Pancreas (tissue), 10 donors: Measurements from ENCODE around the gene GCA. TPM values are rescaled to one million over a fixed set of nuclear protein-coding genes. Genes with fewer than 3 reads are reported as not detected.

Experiments
- ATAC-seq, 4 donors: fragments of 200-7000 bp; cut with Tn5 transposase; one replicate each; pipeline versions ENCODE4 v1.8.0 to v1.9.1; 2020; ENCODE audit warnings: mild to moderate bottlenecking in 4 of 4, moderate library complexity in 4 of 4
- DNase-seq, 6 donors: peaks; one replicate each; pipeline ENCODE4 v3.0.0-alpha.2; 2020
- FAIRE-seq: peaks from 2 replicates; lab custom pipeline; 2012; peaks lifted over from hg19 to GRCh38; lab: Jason Lieb, UNC
- H3K27ac ChIP-seq, 4 donors: fragments of 200-600 bp; sonication (generic); 1 replicate in 3 of 4; 2 replicates in 1 of 4; pipeline versions ENCODE4 v1.5.0 to v1.8.0; 2020
- H3K27me3 ChIP-seq, 4 donors: fragments of 200-600 bp; one replicate each; pipeline ENCODE4 v1.8.0; 2021
- H3K36me3 ChIP-seq, 3 donors: fragments of 200-600 bp; sonication (generic) in 1 of 3; one replicate each; pipeline versions ENCODE4 v1.5.0 to v1.8.0; 2020 to 2021
- H3K4me1 ChIP-seq, 3 donors: fragments of 200-600 bp; one replicate each; pipeline ENCODE4 v1.8.0; 2021
- H3K4me3 ChIP-seq, 4 donors: fragments of 200-600 bp; sonication (generic) in 2 of 4; one replicate each; pipeline versions ENCODE4 v1.5.0 to v1.8.0; 2020 to 2021
- H3K9me3 ChIP-seq, 4 donors: fragments of 200-600 bp; one replicate each; pipeline ENCODE4 v1.8.0; 2021
- CTCF ChIP-seq, 4 donors: fragments of 200-600 bp; sonication (generic) in 3 of 4; IDR thresholded peaks; one replicate each; pipeline versions ENCODE4 v1.5.0 to v1.8.0; 2021; ENCODE audit warnings: antibody characterized with exemption in 4 of 4
- WGBS, 2 donors: extraction: QIAGEN DNeasy Blood & Tissue Kit; methylation state at CpG; one replicate each; pipeline ENCODE4 v1.1.7; 2013; 5-methylcytosine and 5-hydroxymethylcytosine counted together
- intact Hi-C, 3 donors: fragments of 100-400 bp; cut with DNase I; formaldehyde crosslinking; loops; one replicate each; pipeline versions ENCODE4 v1.11.1 to v1.14.2; 2022
- polyA plus RNA-seq, 2 donors: library from polyadenylated mRNA; stranded (reverse); fragments of 200-250 nt; gene quantifications; one replicate each; pipeline ENCODE4 v1.2.3, GENCODE V29; 2013
- total RNA-seq, 6 donors: library from RNA; stranded (reverse); fragmentation: NEBNext Ultra II Directional in 4 of 6; extraction: Animal tissue kit (Norgen Biotek cat#: 25700) in 4 of 6; gene quantifications; one replicate each; pipeline versions ENCODE4 v1.2.1 to v1.2.4, GENCODE V29; 2021 to 2023
- donor health status: healthy with polysubstance abuse.
- donor health status: DM: no; HTN: no; CAD: no; lungs with moderate emphysema.
- donor health status: DM: no; HTN: no; CAD: no.
- donor health status: control.
- donor health status: control.
- donor health status: Bipolar disorder and iron deficiency.
- donor health status: DM: yes; HTN: yes; CAD: no.
- donor health status: DM: no; HTN: no; CAD: no.
- donor health status: DM: no; HTN: no; CAD: no.
- donor health status: DM: yes; HTN: yes; CAD: no.

The GCA gene
- total and polyA plus RNA-seq, 8 donors, result 11.3 to 27.0 (median 16.0) TPM

DNA sequence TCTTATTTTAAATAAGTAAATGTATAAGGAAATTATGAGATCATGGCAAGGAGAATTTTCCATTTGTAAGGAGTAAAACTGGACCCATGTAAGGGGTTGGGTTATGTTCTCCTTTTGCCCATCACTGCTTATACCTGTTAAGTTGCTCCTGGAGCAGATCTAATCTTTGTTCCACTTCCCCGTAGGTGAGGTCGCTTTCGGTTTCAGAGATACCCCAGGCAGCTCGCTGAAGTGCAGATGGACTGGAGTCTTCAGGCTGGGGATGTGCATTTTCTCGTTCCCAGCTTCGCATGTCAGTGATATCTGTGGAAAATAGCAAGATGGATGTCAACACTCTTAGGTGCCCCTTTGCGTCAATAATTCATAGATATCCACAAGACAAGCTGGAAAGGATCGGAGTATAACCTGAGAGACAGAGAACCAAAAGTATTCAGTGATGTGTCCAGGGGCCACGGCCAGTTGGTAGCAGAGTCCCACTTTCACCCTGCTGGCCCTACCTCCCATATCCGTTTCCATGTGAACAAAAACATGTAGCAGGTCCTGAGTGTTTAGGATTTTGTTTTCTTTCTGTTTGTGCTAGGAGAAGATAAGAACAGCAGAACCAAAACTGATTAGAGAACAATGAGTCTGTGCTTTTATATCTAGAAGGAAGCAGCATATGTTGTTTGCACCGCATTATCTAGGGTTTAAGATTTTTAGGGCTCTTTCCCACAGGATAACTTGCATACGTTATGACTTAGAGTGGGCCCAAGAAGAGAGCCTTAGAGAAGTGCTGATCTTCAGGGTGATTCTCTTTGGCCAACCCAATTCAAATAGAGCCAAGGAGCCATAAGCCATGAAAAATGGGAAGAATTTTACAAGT lies 36.0 kb downstream of the GCA start:
- FAIRE-seq, result no peak

GRCh38 chr2:162381851-162382250 lies 37.9 kb downstream of the GCA start:
- TF ChIP-seq CTCF (IDR thresholded peaks at IDR 0.05), result no peak
- Histone ChIP-seq H3K4me1 (peaks cover 0 to 8% (median 0%) of the 10 kb centered on the region in 3 donors), H3K4me3 (no peak overlapping the region), H3K27ac (no peak overlapping the region), H3K36me3 (no peaks in the 10 kb centered on the region), H3K9me3 (no peaks in the 10 kb centered on the region), H3K27me3 (no peaks in the 10 kb centered on the region)
- WGBS, 2 donors, result 48 to 50% methylated on average over 4 of the region's 4 CpGs
- intact Hi-C loops, result no loop called here
- no peak for ATAC-seq
- DNase-seq, result no peak
- no peak for FAIRE-seq

More for the DNA sequence above, 36.0 kb downstream of the GCA start:
- no peak for DNase-seq
- Histone ChIP-seq H3K4me1 (peaks cover 0 to 8% (median 0%) of the 10 kb centered on the region in 3 donors), H3K27ac (no peak overlapping the region), H3K9me3 (no peaks in the 10 kb centered on the region), H3K27me3 (no peaks in the 10 kb centered on the region), H3K4me3 (no peak overlapping the region), H3K36me3 (no peaks in the 10 kb centered on the region)
- TF ChIP-seq CTCF (IDR thresholded peaks at IDR 0.05), result no peak
- WGBS, 2 donors, result 86 to 87% methylated on average over 12 of the region's 12 CpGs
- intact Hi-C loops, result no loop called here
- no peak for ATAC-seq

DNA sequence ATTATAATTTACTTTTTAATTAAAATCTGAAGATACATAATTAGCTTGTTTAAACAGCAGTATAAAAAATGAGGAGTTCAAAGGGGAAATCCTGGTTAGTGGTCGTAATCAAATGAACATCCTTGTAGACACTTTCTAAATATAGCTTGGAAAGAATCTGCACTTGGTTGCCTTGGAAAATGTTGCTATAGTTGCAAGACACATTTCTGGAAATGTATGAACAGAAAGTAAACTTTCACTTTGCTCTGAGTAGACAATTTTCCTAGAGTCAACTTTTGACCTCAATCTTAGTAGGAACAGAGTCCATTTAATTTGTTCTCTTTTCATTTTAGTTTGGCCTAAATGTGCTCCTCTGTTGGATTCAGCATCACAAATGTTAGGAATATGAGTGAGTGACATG lies 38.3 kb downstream of the GCA start:
- Histone ChIP-seq H3K27ac (no peak overlapping the region), H3K27me3 (no peaks in the 10 kb centered on the region), H3K9me3 (no peaks in the 10 kb centered on the region), H3K4me1 (peaks cover 0 to 8% (median 0%) of the 10 kb centered on the region in 3 donors), H3K4me3 (no peak overlapping the region), H3K36me3 (no peaks in the 10 kb centered on the region)
- no peak for FAIRE-seq
- peak in 2 of 4 donors; percentile 69 to 70 for ATAC-seq
- DNase-seq, result no peak
- intact Hi-C loops, result no loop called here
- TF ChIP-seq CTCF (IDR thresholded peaks at IDR 0.05), result no peak
- WGBS, 2 donors, result 12 to 13% methylated on average over 1 of the region's 1 CpG

- DNase-seq (no peak), FAIRE-seq (no peak), ATAC-seq (no peak)
- intact Hi-C loops, result no loop called here
- Histone ChIP-seq H3K4me3 (no peak overlapping the region), H3K9me3 (no peaks in the 10 kb centered on the region), H3K27me3 (no peaks in the 10 kb centered on the region), H3K36me3 (no peaks in the 10 kb centered on the region), H3K4me1 (peaks cover 0 to 8% (median 0%) of the 10 kb centered on the region in 3 donors), H3K27ac (no peak overlapping the region)
- no peak for TF ChIP-seq CTCF (IDR thresholded peaks at IDR 0.05)
- WGBS, 2 donors, result 79 to 89% methylated on average over 3 of the region's 3 CpGs
Measured at GRCh38 chr2:162385536-162385935, 41.6 kb downstream of the GCA start.

GRCh38 chr2:162390801-162391200 lies 46.9 kb downstream of the GCA start:
- WGBS, 2 donors, result 89 to 97% methylated on average over 4 of the region's 4 CpGs
- no peaks in the 10 kb centered on the region for H3K36me3 ChIP-seq
- H3K4me1 ChIP-seq, result no peaks in the 10 kb centered on the region
- DNase-seq, result no peak
- FAIRE-seq, result no peak
- H3K9me3 ChIP-seq, result no peaks in the 10 kb centered on the region
- no peak for ATAC-seq
- intact Hi-C loops, result no loop called here
- no peak overlapping the region for H3K27ac ChIP-seq
- no peak for TF ChIP-seq CTCF (IDR thresholded peaks at IDR 0.05)
- H3K4me3 ChIP-seq, result no peak overlapping the region
- H3K27me3 ChIP-seq, result no peaks in the 10 kb centered on the region
